ENCODE results near the gene RHBDD3.

Gene RHBDD3

GRCh38 chr22:29257751-29258181 lies 10.0 kb downstream of the RHBDD3 start:
- DNase-seq (ENCODE audit: low read depth, low spot score): no peak
- TF ChIP-seq, protein P1, sequence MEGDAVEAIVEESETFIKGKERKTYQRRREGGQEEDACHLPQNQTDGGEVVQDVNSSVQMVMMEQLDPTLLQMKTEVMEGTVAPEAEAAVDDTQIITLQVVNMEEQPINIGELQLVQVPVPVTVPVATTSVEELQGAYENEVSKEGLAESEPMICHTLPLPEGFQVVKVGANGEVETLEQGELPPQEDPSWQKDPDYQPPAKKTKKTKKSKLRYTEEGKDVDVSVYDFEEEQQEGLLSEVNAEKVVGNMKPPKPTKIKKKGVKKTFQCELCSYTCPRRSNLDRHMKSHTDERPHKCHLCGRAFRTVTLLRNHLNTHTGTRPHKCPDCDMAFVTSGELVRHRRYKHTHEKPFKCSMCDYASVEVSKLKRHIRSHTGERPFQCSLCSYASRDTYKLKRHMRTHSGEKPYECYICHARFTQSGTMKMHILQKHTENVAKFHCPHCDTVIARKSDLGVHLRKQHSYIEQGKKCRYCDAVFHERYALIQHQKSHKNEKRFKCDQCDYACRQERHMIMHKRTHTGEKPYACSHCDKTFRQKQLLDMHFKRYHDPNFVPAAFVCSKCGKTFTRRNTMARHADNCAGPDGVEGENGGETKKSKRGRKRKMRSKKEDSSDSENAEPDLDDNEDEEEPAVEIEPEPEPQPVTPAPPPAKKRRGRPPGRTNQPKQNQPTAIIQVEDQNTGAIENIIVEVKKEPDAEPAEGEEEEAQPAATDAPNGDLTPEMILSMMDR (IDR thresholded peaks at IDR 0.05; ENCODE audit: low read depth, low read length): no peak
- in situ Hi-C loops (cut with HindIII; ENCODE audit: low sequenced_read_pairs): no loop called here
- no peak overlapping the region for H3K4me3 ChIP-seq (ENCODE audit: low read depth, low read length)

GRCh38 chr22:29256606-29257325 lies 11.0 kb downstream of the RHBDD3 start:
- in situ Hi-C loops (cut with HindIII; ENCODE audit: low sequenced_read_pairs): no loop called here
- TF ChIP-seq, protein P1 (IDR thresholded peaks at IDR 0.05; ENCODE audit: low read depth, low read length): no peak

GRCh38 chr22:29255064-29255621 lies 12.6 kb downstream of the RHBDD3 start:
- no peak for DNase-seq (ENCODE audit: low read depth, low spot score)
- TF ChIP-seq, protein P1 (IDR thresholded peaks at IDR 0.05; ENCODE audit: low read depth, low read length): no peak
- in situ Hi-C loops (cut with HindIII; ENCODE audit: low sequenced_read_pairs): no loop called here
- H3K4me3 ChIP-seq (ENCODE audit: low read depth, low read length): no peak overlapping the region

More at GRCh38 chr22:29256606-29257325, 11.0 kb downstream of the RHBDD3 start:
- H3K4me3 ChIP-seq (ENCODE audit: low read depth, low read length): no peak overlapping the region
- DNase-seq (ENCODE audit: low read depth, low spot score): no peak

- DNase-seq (ENCODE audit: low read depth, low spot score): no peak
- in situ Hi-C loops (cut with HindIII; ENCODE audit: low sequenced_read_pairs): no loop called here
- TF ChIP-seq, protein P1 (IDR thresholded peaks at IDR 0.05; ENCODE audit: low read depth, low read length): no peak
- no peak overlapping the region for H3K4me3 ChIP-seq (ENCODE audit: low read depth, low read length)
Measured at GRCh38 chr22:29254286-29254660, 13.5 kb downstream of the RHBDD3 start.

DNA sequence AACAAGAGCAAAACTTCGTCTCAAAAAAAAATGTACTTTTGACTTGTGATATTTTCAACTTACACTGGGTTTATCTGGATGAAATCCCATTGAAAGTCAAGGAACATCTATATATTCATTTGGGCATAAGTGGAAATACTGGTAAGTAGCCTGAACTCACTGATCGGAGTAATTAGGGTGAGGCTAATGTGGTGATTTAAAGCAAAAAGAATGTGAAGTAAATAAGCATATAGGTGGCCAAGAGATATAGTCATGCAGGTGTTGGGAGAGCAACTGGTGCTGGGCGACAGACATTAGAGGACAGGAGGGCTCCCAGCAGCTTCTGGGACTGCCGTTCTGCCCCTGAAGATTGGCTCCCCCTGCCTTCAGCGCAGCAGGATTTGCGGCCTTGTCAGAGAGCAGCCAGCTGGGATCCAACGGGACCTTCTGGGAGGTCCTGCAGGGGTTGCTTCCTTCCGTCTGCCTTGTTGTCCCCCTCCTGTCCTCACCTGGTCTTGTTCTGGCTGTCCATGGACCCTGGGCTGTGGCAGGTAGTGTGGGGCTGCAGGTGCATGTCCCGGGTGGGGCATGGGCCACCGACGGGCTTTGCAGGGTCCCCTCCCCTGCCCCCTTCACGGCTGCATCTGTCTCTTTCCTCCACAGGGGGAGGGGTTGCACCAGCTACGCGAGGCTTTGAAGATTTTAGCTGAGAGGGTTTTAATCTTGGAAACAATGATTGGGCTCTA lies 14.1 kb downstream of the RHBDD3 start:
- TF ChIP-seq, protein P1 (IDR thresholded peaks at IDR 0.05; ENCODE audit: low read depth, low read length): no peak
- no peak for DNase-seq (ENCODE audit: low read depth, low spot score)
- in situ Hi-C loops (cut with HindIII; ENCODE audit: low sequenced_read_pairs): no loop called here
- no peak overlapping the region for H3K4me3 ChIP-seq (ENCODE audit: low read depth, low read length)

DNA sequence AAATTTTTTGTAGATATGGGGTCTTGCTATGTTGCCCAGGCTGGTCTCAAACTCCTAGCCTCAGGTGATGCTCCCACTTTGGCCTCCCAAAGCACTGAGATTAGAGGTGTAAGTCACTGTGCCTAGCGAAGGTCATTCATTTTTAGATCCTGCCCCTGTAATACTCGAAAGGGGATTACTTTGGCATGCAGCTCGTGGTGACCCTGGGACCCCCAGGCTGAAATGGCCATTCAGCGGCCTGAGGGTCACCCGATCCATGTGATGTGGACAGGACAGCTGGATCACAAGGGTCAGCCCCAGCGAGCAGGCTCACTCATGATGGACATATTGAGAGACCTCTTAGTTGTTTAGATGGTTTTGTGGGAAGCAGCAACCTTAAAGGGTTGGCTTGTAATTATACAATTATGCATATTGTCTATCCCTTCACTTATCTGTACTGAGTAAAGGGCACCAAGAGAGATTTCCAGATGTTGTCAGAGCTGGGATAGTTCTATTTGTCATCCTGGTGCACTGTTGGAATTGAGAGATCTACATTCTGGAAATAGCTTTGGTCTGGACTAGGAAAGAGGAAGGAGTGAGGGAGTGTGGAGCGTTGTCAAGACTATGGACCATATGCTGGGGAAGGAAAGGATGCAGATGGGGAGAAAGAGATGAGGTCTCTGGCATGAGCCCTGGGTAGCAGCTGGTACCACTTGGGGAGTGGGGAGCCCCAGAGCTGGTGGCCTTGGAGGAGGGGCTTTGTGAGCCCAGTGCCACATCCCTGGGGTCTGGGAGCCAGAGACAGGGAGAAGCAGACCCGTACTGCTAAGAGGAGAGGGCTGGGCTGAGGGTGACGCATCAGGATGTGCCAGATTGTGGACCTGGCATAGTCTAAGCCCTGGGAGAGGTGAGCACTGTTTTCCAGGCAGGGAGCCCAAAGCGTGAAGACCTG lies 15.5 kb downstream of the RHBDD3 start:
- no peak for DNase-seq (ENCODE audit: low read depth, low spot score)
- TF ChIP-seq, protein P1 (IDR thresholded peaks at IDR 0.05; ENCODE audit: low read depth, low read length): no peak
- in situ Hi-C loops (cut with HindIII; ENCODE audit: low sequenced_read_pairs): no loop called here
- H3K4me3 ChIP-seq (ENCODE audit: low read depth, low read length): no peak overlapping the region
